ENCODE measurements around the gene GNB1L.

The GNB1L gene

DNA sequence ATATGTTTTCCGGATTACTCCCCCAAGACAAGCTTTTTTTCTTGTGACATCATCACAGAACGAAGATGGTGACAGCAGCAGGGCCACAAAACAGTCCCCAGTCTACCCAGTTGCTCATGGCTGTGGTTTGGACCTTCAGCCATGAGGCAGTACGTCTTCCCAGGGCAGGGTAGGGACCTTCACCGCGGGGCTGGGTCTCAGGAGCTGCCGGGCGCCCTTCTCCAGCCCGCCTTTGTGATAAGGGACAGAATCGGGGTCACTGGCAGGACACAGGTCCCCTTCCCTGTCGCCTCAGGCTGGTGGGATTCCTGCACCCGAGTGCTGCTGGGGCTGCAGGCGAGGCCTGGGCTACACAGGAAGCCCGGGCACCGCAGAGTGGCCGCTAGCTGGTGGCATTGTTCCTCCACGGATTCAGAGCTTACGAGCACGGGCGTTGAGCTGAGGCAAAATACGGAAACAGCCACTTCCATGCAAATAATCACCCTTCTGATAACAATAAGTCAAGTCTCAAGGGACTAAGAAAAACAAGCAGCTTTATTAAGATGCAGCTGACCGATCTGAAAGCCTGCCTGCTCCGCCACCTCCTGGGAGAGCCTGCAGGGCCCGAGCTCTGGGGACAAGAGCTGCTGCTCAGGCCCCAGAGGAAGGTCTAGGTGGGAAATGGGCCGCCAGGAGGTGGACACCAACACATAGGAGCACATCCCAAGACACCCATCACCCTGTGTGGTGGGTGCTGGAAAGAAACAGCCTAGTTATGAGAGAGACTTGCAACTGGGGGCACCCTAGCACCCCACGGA, 81.8 kb downstream of the GNB1L start:
- no peak for DNase-seq

DNA sequence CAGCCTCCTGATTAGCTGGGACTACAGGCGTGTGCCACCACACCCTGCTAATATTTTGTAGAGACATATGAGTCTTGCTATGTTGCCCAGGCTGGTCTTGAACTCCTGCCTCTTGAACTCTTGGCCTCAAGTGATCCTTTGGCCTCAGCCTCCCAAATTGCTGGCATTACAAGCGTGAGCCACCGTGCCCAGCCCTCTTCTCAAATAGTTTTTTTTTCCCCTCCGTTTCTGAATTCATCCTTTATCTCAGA, 82.3 kb downstream of the GNB1L start:
- no peak for DNase-seq

DNA sequence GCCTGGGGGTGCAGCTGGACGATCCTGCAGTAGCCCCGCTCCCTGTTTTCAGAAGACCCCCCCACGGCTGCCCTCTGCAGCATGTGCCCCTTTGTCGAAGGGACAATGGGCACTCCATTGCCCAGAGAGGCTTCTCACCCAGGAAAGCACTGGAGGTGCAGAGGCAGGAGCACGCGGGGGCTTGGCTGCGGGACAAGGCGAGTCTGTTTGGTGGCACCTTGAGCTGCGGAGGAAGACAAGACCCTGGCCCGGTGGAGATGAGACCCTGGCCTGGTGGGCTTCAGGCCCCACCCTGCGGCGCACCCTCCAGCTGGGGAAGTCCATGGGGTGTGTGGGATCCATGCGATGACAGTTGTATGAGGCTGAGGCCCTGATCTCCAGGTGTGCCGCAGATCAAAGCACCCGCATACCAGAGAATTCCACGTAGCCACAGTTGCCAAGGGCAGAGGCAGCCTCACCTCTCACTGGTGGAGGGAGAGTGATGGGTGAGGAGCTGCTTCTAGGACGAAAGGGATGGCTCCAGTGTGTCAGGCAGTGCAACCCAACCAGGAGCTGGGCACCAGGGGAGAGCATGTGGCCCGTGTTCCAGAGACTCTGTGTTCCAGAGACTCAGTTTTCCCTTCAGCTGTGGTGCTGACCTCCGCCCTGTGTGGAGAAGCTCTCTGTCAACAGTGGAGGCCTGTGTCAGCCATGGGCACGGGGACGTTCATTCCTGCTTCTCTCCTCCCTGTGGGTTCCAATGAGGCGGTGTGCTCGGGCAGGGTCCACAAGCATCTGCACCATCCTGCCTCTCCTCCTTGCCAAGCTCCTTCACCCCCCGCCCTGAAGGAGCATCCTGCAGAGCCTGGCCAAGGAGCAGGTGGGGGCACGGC, 84.1 kb downstream of the GNB1L start:
- DNase-seq = no peak

DNA sequence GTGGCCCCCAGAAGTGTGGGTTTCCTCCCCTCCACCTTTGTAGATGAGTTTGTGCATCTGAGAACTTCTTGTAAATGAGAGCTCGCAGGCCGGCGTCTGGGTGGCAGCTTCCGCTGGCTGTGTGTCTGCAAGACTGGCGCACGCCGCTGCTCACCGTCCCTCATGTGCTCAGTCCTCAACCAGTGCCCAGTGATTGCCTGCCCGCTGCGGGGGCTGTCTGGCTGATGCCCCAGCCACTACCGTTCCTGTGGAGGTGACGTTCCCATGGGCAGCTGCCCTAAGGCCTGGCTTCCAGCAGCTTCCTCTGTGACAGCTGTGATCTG, 85.3 kb downstream of the GNB1L start:
- DNase-seq = no peak

DNA sequence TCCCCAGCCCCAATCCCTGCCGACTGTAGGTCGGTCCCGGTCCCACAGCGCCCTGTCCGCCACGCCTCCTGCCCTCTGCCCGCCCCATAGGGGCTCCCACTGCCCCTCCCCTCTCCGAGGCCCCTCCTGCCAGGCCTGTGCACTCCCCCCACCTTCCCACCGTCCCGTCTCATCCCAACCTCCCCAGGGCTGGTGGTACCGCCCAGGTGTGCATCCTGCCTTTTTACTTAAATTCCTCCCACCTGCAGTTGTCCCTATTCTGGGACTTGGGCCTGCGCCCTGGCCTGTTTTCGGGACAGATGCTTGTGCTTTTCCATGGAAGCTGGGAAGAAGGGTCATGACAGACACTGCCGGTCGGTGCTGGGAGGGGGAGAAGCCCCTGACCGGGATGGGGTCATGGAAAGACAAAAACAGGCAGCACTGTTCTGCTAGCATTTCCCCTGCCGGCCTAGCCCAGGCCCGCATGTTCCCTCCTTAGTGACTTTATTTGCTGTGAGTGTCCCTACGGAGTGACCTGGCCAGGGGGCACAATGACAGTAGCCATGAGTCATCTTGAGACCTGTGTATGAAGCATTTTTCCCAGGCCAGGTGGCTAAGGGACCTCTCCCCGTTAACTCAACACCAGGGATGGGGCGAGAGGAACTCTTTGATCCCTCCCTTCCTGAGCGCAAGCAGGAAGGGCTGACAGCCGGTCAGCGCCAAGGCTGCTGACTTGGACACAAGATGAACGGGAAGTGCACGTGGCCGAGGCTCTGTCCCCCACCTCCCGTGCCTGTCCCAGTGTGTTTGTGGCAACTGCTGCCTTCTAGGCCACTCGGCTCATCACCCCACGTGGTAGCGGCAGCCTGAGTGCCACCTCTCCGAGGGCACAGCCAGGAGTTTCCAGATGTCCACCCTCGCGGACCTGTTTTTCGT, 87.0 kb downstream of the GNB1L start:
- DNase-seq = no peak

DNA sequence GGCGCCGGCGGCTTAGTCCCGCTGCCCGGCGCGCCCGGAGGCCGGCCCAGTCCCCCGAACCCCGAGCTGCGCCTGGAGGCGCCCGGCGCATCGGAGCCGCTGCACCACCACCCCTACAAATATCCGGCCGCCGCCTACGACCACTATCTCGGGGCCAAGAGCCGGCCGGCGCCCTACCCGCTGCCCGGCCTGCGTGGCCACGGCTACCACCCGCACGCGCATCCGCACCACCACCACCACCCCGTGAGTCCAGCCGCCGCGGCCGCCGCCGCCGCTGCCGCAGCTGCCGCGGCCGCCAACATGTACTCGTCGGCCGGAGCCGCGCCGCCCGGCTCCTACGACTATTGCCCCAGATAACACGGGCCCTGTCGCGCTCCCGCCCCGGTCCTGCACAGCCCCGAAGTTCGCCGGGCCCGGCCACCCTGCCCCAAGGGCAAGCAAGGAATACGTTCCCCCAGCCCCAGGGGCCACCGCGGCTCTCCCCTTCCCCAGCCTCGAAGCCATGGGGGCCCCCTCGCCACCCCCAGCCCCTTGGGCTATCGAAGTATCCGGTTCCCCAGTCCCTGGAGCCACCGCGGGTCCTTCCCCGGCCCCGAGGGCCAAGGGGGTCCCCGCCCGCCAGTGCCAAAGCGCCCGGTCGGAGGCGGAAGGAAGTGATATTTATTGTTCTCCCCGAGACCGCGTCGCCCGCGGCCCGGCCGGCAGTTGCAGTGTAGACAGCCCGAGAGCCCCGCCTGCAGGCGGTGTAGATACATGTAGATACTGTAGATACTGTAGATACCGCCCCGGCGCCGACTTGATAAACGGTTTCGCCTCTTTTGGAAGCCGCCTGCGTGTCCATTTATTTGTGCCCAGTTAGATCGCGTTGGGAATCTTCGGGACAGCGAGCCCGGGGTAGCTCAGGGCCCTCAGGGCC, 87.9 kb downstream of the GNB1L start:
- no peak for DNase-seq

DNA sequence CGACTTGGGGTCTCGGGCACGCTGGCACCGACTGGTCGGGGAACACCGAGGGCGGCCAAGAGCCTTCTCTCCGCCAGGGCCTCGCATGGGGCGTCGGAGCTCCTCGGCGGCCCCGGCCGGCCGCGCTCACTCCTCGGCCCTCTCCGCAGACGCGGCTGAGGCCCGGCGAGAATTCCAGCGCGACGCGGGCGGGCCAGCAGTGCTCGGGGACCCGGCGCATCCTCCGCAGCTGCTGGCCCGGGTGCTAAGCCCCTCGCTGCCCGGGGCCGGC, 88.5 kb downstream of the GNB1L start:
- no peak for DNase-seq

DNA sequence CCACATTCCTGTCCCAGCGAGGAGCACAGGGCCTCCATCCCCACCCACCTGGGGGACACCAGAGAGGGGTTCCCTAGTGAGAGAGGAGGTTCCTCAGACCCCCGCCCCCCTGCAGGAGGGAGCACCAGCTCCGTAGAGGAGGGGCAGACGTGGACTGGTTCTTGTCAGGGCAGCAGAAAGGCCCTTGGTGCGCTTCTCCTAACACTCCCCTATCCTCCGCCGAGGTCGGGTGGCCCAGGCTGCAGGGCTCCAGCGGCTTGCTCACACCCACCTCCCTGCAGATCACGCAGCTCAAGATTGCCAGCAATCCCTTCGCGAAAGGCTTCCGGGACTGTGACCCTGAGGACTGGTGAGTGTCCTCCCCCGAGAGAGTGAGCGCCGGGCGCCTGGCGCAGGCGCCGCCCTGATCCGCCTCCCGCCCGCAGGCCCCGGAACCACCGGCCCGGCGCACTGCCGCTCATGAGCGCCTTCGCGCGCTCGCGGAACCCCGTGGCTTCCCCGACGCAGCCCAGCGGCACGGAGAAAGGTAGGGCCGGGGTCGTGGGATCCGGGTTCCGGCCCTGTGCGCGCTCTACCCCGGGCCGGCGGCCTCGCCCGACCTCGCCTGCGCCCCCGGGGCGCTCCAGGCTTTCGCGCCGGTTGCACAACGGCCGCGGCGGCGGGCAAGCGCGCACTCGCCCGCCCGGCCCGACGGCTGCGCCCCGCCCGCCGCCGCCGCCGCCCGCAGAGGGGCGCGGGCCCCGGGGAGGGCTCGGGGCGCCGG, 89.0 kb downstream of the GNB1L start:
- DNase-seq = no peak

DNA sequence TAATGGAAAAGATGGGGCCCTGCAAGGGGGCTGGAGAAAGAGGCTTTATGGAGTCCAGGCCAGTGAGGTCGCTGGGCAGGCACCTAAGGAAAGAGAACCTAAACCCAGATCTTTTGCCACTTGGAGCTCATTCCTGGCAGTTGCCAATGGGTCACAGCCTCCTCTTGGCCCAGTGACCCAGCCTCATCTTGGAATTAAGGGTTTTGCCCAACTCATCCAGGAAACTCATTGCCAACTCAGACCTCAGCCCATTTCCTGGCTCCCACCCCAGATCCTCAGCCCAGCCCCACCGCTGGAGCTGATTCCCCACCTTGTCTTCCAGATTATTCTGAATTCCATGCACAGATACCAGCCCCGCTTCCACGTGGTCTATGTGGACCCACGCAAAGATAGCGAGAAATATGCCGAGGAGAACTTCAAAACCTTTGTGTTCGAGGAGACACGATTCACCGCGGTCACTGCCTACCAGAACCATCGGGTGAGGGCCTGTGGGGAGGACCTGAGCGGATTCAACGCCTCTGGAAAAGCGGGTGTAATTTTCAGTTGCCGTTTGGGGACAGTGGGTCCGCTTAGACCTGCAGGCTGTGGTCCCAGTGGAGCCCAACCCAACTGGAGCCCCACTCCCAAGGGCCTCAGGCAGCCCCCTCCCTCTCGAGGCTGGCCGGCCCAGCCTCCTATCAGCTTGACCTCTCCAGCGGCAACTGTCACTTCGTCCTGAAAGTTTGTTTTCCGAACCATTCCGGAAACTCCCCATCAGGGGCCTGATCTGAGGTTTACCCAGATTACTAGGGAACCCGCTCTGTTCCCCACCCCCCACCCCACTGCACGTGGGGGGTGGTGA, 89.8 kb downstream of the GNB1L start:
- DNase-seq = no peak

DNA sequence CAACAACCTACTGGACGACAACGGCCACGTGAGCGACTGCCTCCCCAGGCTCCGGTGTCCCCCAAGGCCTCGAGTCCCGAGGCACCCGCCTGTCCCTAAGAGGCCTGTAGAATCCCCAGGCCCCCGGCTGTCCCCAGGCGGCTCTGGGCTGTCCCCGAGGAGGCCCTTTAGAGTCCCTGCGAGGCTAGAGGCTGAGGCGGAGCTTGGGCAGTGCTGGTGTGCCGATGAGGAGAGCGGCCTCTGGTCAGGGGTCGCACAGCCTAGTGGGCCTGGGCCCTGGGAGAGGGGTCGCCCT, 90.4 kb downstream of the GNB1L start:
- no peak for DNase-seq

DNA sequence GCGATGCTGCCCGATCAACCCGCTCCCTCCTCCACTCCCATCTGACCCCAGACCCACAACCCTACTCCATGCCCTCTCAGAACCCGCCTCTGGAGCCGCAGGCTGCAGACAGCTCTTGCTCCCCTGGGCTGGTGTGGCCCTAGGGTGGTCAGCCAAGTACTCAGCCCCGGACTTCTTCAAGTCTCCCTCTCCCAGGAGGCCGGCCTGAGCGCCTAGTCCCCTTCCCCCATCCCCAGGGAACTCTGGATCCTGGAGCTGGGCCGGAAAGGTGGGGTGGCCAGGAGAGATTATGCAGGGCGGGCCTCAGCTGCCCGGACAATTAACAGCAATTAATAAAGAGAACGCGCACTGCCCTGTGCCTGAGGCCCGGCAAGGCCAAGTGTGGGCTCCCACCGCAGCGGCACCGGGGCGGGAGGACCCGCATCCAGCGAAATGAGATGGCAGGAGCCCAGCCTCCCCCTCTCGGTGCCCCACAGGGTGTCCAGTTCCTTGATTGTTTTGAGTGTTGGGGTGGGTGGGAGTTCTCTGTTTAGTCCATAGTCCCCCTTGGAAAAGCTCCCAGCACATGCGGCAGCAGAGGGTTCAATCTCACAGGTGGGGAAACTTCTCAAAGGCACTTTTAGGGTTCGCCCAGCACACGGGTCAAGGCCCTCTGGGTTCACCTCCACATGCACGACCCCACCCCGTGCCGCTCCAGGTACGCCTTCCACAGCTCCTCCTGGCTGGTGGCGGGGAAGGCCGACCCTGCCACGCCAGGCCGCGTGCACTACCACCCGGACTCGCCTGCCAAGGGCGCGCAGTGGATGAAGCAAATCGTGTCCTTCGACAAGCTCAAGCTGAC, 91.0 kb downstream of the GNB1L start:
- no peak for DNase-seq

DNA sequence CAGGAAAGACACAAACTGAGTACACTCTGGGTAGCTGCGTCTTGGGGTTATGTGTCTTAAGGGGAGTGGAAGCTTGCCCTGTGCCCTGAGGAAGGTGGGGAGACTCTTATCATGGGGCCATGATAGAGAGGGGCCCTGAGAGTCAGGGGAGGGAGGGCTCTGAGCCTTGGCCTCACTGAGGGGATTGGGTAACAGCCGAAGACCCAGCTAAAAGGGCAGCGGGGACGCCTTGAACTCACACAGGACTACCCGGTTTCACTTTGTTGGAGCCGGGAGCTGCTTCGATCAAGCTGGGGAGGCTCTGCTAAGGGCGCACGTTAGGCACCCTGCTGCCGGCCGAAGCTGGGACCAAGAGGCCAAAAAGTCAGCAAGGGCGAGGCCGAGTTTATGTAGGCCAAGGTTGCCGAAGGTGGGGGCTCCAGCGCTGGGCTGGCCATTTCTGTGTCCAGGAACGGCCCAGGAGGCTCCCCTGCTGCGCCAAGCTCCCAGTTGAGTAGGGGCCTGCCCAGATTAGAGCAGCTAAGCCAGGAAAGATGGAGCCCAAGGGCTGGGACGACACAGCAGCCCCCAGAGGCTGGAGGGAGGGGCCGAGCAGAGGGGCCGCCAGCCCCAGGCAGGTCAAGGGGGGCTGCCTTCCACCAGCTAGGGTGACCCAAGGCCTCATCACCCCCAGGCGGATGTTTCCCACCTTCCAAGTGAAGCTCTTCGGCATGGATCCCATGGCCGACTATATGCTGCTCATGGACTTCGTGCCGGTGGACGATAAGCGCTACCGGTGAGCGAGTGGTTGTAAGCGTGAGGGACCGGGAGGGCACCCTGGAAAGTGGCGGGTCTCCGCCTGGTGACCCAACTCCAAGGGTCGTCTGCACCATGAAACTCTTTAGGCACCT, 91.9 kb downstream of the GNB1L start:
- no peak for DNase-seq

DNA sequence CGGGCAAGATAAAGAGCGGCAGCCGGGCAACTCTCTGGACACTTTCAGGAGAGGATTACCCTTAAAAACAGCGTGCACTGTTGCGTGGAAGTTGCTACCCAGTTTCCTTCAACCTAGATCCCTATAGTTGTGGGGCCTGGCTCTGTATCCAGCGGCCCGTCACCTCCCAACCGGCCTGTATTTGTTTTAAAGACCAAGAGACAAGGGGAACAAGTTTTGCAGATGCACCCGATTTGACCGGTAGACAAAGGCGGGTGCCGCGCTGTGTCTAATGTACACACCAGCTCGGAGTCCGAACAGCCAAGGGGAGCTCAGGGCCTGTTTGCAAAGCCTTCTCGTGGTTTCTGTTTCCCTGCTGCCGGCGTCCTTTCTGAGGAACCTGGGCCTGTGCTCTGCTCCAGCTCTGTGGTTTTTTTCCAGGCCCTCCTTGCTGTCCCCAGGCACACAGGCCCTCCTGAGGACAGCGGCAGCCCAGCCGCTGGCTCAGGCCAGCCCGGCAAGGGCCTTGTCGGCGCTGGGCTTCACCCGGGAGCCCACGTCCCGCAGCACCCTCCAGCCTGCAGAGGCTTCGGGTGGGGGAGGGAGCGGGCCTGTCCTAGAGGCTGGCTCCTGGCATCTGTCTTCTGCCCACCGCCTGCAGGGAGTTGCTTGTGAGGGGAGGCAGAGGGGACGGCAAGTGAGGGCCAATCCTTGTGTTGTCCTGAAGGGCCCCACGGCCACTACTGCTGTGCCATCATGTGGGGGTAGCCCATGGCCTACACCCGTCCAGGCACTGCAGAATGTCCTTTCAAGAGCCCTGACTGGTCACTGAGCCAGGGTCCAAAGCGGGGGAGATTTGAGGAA, 92.7 kb downstream of the GNB1L start:
- no peak for DNase-seq

DNA sequence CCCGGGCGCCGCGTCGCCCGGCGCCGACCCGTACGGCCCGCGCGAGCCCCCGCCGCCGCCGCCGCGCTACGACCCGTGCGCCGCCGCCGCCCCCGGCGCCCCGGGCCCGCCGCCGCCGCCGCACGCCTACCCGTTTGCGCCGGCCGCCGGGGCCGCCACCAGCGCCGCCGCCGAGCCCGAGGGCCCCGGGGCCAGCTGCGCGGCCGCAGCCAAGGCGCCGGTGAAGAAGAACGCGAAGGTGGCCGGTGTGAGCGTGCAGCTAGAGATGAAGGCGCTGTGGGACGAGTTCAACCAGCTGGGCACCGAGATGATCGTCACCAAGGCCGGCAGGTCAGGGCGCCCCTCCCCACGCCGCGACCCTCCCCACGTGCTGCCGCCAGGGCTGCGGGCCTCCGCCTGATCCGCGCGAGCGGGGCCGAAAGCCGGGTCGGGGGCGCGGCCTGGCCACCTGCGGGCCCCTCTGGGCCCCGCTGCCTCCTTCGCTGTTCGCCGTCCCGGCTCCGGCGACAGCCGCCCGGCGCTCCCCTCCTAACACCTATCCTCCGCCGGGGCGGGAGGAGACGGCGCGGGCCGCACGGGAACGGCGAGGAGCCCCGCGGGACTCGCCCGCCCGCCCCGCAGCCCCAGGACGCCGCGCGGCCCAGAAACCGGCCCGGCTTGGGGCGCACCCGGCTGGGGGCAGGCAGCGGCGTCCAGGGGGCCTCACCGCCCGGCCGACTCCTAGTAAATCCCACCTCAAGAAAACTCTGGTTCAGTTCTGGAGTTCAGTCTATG, 93.5 kb downstream of the GNB1L start:
- DNase-seq = no peak

DNA sequence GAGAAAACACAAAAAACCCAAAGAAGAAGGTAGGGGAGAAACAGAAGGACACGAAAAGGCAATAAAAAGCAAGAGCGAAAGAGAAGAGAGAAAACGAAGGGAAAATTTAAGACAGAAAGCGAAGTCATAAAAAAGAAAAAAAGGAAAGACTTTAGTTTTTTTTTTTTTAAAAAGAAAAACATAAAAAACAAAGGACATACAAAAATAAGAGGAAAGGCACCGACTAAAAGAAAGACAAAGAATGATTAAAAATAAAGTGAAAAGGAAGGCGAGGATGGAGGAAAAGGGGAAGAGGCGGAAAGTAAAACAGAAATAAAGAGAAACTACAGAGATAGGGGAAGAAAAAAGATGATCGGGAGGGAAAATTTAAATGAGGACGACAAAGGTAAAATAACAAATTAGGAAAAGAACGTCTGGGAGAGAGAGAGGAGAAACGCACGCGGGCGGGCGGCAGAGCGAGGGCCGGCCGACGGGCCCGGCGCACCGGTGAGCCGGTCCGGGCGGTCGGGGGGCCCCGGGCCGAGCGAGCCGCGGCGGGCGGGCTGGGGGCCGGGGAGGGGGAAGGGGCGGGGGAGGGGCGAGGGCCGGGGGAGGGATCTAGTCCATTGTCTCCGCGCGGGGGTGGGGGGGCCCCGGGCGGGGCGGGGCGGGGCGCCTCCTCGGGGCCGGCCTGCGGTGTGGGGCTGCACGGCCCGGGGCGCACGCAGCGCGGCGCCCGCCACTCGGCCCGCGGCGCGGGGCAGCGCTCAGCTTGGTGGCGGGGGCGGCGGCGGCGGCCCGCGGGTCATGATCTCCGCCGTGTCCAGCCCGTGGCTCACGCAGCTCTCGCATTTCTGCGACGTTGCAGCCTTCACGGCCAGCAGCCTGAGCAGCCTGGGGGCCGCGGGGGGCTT, 94.4 kb downstream of the GNB1L start, which contains the start of gene TBX1:
Gene TBX1, plus strand, starts transcription at position 721 of the 893 bp plus-strand sequence. Its CDS starts 66 bp downstream, at position 787.
- no peak for DNase-seq

DNA sequence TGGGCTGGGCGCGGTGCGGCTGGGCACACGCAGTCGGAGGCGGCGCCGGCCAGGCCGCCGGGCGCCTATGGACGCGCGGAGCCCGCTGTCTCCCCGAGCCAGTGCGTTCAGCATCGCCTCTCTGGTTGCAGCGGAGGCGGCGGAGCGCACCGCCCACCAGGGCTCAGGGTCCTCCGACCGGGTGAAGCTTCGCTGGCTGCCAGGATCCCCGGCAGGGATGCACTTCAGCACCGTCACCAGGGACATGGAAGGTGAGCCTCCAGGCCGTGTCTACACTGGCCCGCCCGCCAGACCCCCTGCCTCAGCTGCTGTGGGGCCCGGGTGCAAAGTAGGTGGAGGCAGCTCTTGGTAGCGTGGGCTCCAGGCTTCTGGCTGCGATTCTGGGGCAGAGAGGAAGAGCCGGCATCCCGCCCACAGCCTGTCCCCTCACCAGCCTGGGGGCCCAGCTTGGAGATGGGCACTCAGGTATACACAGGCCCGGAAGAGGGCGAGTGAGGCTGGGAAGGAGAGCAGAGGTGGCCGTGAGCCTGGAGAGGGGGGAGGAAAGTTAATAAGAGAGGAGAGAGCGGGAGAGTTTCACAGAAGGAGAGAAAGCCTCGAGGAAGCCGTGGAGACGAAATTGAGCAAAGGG, 95.1 kb downstream of the GNB1L start:
- DNase-seq = no peak

Measured in NCI-H2029 (cell line).